ENCODE measurements around the gene GALNT14.

The GALNT14 gene

GRCh38 chr2:31003749-31004148 is 134.5 kb downstream of the GALNT14 start:
- no peak for DNase-seq

- no peak for DNase-seq
Observed at GRCh38 chr2:31002537-31003150, 135.6 kb downstream of the GALNT14 start.

- DNase-seq: no peak
Observed at GRCh38 chr2:31000970-31001369, 137.3 kb downstream of the GALNT14 start.

DNA sequence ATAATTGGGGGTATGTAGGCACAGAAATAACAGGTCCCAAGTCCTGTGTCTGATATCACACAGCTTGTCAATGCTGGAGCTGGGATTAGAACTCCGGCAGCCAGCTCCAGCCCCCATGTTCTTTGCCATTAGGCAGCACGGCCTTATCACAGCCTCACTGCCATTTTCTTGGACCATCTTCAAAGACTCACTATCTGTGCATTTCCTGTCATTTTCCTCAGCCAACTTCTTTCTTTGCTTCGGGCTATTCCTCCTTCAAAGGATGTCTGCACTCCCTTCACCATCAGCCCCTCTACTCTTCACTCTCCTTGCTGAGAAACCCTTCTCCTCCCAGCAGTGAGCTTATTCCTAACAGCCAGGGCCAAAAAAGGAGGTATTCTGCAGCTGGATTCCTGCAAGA is 139.6 kb downstream of the GALNT14 start:
- no peak for DNase-seq

GRCh38 chr2:30997979-30998378 is 140.3 kb downstream of the GALNT14 start:
- no peak for DNase-seq

GRCh38 chr2:30994227-30995056 is 143.8 kb downstream of the GALNT14 start:
- DNase-seq: no peak

GRCh38 chr2:30992781-30993180 is 145.5 kb downstream of the GALNT14 start:
- no peak for DNase-seq

GRCh38 chr2:30990671-30991070 is 147.6 kb downstream of the GALNT14 start:
- no peak for DNase-seq

DNA sequence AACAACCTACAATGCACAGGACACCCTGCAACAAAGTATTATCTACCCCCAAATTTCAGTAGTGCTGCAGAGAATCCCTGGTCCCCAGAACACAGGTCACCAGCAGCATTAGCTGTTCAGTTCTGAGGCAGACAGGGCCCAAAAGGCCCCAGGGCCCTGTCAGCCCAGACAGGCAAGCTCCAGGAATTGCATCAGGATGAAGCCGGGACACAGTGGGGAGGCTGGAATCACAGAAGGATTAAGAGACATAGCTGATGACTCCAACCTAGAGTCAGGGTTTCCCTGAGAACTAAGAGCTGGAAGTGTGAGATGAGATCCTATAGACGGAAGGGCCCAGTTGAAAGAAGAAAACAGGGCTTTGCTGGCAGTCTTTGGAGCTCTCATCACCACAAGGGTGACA is 148.1 kb downstream of the GALNT14 start:
- DNase-seq: no peak

- DNase-seq: no peak
Observed at GRCh38 chr2:30989746-30990145, 148.5 kb downstream of the GALNT14 start.

GRCh38 chr2:30987566-30987965 is 150.7 kb downstream of the GALNT14 start:
- no peak for DNase-seq

DNA sequence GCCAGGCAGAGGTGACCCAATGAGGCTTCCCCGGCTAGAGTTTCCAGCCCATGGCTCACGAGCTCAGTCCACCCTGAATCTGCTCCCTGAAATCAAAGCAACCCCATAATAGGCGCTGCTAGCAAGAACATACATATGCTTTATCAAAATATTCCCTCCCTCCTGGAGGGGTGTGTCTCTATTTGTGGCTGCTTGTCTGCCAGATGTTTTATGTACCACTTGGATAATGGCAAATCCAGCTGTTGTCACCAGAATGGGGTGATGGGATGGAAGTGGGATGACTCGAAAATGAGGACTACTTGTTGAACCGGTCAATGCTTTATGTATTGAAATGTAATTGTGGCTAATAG is 152.0 kb downstream of the GALNT14 start:
- DNase-seq: no peak

- DNase-seq: no peak
Observed at GRCh38 chr2:30985493-30986230, 152.6 kb downstream of the GALNT14 start.

GRCh38 chr2:30984148-30984547 is 154.1 kb downstream of the GALNT14 start:
- DNase-seq: no peak

DNA sequence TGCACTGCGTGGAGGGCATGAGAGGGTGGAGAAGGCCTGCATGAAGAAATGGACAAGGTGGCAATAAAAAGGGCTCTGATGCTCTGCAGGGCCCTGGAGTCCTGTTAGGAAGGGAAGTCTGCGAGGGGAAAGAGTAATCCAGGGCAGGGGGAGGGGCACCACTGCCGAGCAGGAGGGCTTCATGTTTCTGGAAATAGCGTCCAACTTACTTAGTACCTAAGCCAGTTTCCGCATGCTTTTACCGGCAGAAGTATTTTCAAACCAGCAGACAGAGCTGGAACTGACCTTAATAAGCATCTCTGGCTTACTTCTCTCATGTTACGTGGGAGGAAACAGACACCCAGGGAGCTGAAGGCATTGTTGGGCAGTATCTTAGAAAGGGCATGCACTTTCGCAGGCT is 156.7 kb downstream of the GALNT14 start:
- no peak for DNase-seq

DNA sequence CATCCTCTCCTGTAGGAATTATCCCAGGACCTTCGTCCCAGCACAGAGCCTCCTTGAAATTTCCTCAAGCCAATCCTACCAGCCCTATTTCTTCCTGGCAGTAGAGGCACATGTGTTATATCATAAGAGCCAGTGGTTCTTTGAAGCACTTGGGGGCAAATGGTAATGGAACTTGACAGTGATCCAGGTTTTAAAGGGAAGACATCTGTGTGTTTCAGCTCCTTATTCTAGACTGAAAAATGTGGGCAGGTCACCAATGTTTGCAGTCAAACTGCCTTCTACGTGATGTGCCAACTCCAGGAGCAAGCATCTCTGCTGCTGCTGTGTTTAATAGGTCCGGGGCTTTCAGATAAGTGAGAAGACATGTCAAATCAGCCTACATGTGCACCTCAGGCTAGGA is 157.1 kb downstream of the GALNT14 start:
- no peak for DNase-seq

GRCh38 chr2:30979822-30980245 is 158.4 kb downstream of the GALNT14 start:
- no peak for DNase-seq

DNA sequence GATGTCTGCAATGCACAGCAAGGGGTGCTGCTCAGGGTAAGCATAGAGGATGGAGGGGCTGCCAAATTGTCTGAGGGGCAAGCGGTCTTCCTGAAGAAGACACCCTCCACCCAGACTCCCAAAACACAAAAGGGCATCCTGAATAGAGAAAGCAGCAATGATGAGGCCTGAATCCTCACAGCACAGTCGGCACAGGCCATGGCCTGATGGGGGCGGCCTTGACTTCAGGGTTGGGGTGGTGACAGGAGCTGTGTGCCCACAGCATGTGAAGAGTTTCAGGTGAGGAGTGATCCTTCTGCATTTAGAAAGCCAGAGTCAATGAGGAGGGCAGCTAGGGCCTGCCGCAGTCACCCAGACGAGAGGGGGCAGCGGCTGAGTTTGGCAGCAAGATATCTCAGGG is 159.4 kb downstream of the GALNT14 start:
- no peak for DNase-seq

DNA sequence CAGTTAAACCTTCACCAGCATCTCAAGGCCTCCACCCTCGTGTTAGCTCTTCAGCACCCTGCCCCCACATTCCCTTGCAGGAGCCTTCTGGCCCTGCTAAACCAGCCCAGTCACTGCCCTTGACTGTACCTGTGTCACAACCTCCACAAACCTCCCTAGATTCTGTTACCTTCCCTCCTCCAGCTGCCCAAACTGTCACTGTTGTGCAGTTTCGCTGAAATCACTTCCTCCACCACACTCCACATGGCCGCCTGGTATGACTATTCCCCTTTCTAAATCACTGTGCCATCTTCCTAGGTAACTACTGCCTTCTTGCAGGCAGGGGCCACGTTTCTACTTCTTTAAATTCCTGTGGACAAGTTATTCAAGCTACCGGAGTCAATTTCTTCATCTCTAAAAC is 160.2 kb downstream of the GALNT14 start:
- DNase-seq: no peak

GRCh38 chr2:30975156-30975555 is 163.1 kb downstream of the GALNT14 start:
- no peak for DNase-seq

GRCh38 chr2:30974554-30974953 is 163.7 kb downstream of the GALNT14 start:
- no peak for DNase-seq

DNA sequence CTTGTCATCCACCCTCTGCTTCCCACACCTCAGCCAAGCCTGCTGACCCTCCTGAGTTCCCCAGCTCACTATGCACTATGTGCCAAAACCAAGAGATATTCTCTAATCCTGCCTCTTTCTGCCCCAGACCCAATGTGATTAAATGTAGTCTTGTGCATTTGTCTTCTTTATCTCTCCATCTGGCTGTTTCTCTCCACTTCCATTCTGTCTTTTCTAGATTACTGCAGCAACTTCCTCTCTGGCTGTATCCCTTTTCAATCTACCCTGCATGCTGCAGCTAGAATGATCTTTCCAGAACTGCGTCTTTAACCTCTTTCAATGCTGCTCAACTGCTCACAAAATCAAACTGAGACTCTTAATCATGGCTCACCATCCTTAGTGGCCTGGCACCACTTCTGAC is 164.1 kb downstream of the GALNT14 start:
- no peak for DNase-seq

GRCh38 chr2:30971231-30972025 is 166.8 kb downstream of the GALNT14 start:
- DNase-seq: no peak
